ENCODE data around the gene LARGE2. TPM values are rescaled to one million over a fixed set of nuclear protein-coding genes. Genes with fewer than 3 reads are reported as not detected.
A peak's percentile ranks its signal among the peaks of the same experiment; 100 is the strongest.

LARGE2 gene
- total RNA-seq, 1 experiment from 2014 or later, result 18.4 TPM

DNA sequence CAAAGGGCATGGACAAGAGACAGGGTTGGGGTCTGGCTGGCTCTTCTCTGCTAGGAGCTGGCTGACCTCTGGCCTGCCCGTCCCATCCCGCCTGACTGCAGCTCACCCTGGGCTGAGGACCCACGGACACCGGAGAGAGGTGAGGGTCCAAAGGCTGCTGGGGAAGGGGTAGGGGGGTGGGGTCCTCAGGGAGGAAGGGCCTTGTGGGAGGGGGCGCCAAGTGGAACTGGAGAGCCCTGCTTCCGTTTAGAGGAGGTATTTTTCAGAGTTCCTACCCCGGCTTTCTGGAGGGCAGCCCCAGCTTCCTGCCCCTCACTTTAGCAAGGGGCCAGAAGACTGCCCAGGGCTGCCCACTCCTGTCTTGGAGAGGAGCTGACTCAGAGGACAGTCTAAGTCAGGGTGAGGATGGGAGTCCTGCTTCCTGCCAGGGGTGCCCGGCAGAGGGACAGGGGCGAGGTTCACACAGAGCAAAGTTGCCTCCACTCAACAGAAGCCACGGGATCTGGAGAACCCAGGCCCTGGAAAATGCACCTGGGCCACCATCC, 7.1 kb downstream of the LARGE2 start:
- POLR2A ChIA-PET (ENCODE audit: unreplicated experiment), result no interaction called here

DNA sequence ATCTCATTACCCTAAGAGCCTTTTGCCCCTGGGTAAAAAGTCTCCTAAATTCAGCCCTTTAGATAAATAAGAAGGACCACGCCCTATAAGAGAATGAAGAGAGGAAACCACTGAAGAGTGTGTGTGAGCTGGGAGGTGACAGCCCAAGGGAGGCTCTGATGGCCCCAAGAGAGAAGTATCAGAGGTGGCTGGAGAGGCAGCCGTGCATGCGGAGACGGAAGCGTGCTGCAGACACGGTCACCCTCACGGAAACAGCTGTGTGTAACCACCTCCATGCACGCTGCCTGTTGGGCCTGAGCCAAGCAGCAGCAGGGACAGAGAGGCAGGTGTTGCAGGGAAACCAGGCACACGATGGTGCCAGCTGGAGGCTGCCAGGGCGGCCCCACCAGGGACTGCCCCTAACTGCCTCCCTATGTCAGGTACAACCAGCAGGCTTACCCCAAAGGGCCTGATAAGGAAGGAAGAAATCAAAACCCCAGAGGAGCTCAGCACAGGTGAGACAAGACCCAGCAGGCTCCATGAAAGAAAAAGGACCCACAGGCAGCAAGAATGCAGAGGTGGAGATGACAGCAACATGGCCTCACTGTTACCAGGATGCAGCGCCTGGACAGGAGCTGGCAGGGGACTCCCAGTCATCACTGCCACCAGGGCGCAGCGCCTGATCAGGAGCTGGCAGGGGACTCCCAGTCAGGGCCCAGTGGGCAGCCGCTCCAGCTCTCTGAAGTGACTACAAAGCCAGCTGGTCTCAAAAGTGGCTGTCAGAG, 7.8 kb downstream of the LARGE2 start:
- Histone ChIP-seq H3K9me2 (replicated peaks; ENCODE audit: low read length) (no peaks in the 10 kb centered on the region), H3K9me3 (ENCODE audit: low read length) (no peaks in the 10 kb centered on the region), H3K4me3 (ENCODE audit: low read length) (no peak overlapping the region), H3F3A (ENCODE audit: low read length, unreplicated experiment) (no peaks in the 10 kb centered on the region), H4K20me1 (ENCODE audit: low read length) (no peaks in the 10 kb centered on the region), H3K79me2 (ENCODE audit: low read length) (no peaks in the 10 kb centered on the region), H3K27ac (ENCODE audit: low read length) (no peak overlapping the region), H3K36me3 (ENCODE audit: low read depth, low read length) (no peaks in the 10 kb centered on the region), H2AFZ (ENCODE audit: low read length) (no peak overlapping the region), H3K9ac (ENCODE audit: low read length) (no peak overlapping the region), H3K4me1 (ENCODE audit: insufficient read depth, low read length) (peaks cover 7% of the 10 kb centered on the region; the same call in 1 of the 2 replicates), H3K4me2 (ENCODE audit: low read length) (no peak overlapping the region), H3K27me3 (ENCODE audit: low read length) (no peaks in the 10 kb centered on the region)
- no peak for TF ChIP-seq EZH2phosphoT487 (IDR thresholded peaks at IDR 0.05; ENCODE audit: borderline replicate concordance, low read length)
- TF ChIP-seq, protein P1, sequence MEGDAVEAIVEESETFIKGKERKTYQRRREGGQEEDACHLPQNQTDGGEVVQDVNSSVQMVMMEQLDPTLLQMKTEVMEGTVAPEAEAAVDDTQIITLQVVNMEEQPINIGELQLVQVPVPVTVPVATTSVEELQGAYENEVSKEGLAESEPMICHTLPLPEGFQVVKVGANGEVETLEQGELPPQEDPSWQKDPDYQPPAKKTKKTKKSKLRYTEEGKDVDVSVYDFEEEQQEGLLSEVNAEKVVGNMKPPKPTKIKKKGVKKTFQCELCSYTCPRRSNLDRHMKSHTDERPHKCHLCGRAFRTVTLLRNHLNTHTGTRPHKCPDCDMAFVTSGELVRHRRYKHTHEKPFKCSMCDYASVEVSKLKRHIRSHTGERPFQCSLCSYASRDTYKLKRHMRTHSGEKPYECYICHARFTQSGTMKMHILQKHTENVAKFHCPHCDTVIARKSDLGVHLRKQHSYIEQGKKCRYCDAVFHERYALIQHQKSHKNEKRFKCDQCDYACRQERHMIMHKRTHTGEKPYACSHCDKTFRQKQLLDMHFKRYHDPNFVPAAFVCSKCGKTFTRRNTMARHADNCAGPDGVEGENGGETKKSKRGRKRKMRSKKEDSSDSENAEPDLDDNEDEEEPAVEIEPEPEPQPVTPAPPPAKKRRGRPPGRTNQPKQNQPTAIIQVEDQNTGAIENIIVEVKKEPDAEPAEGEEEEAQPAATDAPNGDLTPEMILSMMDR (conservative IDR thresholded peaks at IDR 0.05; ENCODE audit: low read depth, low read length), result no peak
- TF ChIP-seq EZH2 (IDR thresholded peaks at IDR 0.05; ENCODE audit: low read length, unreplicated experiment), result no peak
- POLR2A ChIA-PET (ENCODE audit: unreplicated experiment), result no interaction called here
- CTCF ChIA-PET, result interaction anchor here (0.6 kb wide), 1 partner anchor 58 kb away, joined by 3 read pairs; no protein-coding TSS in a partner anchor
- intact Hi-C loops (cut with micrococcal nuclease), result no loop called here
- DNase-seq (peak; percentile 7), ATAC-seq (peak; percentile 64)
- no TSS peak for BruUV-seq (replicated peaks)

More for the DNA sequence above, 7.1 kb downstream of the LARGE2 start:
- TF ChIP-seq EZH2phosphoT487 (IDR thresholded peaks at IDR 0.05; ENCODE audit: borderline replicate concordance, low read length) (no peak), EZH2 (IDR thresholded peaks at IDR 0.05; ENCODE audit: low read length, unreplicated experiment) (no peak)
- TF ChIP-seq, protein P1 (conservative IDR thresholded peaks at IDR 0.05; ENCODE audit: low read depth, low read length), result no peak
- Histone ChIP-seq H3K36me3 (ENCODE audit: low read depth, low read length) (no peaks in the 10 kb centered on the region), H3K9ac (ENCODE audit: low read length) (no peak overlapping the region), H3K9me2 (replicated peaks; ENCODE audit: low read length) (no peaks in the 10 kb centered on the region), H2AFZ (ENCODE audit: low read length) (no peak overlapping the region), H3K4me2 (ENCODE audit: low read length) (no peak overlapping the region), H3K27me3 (ENCODE audit: low read length) (no peaks in the 10 kb centered on the region), H3K4me1 (ENCODE audit: insufficient read depth, low read length) (peaks cover 7% of the 10 kb centered on the region; the same call in 1 of the 2 replicates), H3K27ac (ENCODE audit: low read length) (no peak overlapping the region), H3F3A (ENCODE audit: low read length, unreplicated experiment) (no peaks in the 10 kb centered on the region), H3K4me3 (ENCODE audit: low read length) (no peak overlapping the region), H3K79me2 (ENCODE audit: low read length) (no peaks in the 10 kb centered on the region), H4K20me1 (ENCODE audit: low read length) (no peaks in the 10 kb centered on the region), H3K9me3 (ENCODE audit: low read length) (no peaks in the 10 kb centered on the region)
- intact Hi-C loops (cut with micrococcal nuclease), result no loop called here
- CTCF ChIA-PET, result no interaction called here
- peak; percentile 58 for ATAC-seq
- no TSS peak for BruUV-seq (replicated peaks)
- DNase-seq, result no peak
